OCI-LY3 (cell line): ENCODE results near the gene DNAH1.

ENCODE experiments used
- H2AFZ ChIP-seq: fragments of 200-600, 300-600 bp; shearing (Covaris generic); 2 replicates; pipeline ENCODE4 v1.6.0; 2014; ENCODE audit warnings: antibody characterized with exemption, low read depth, low read length
- H3K27ac ChIP-seq: fragments of 200-600, 300-600 bp; sonication (generic); 2 replicates; pipeline ENCODE4 v1.5.1; 2014; ENCODE audit warnings: mild to moderate bottlenecking, low read length, moderate library complexity, mixed read lengths
- H3K27me3 ChIP-seq: fragments of 200-600, 300-600 bp; sonication (generic); 2 replicates; pipeline ENCODE4 v1.6.1; 2014; ENCODE audit warnings: low read depth, low read length, mixed read lengths
- H3K36me3 ChIP-seq: fragments of 200-600, 300-600 bp; sonication (generic); replicated peaks from 2 replicates; pipeline ENCODE3; 2014; ENCODE audit warnings: low read depth, low read length, mixed read lengths
- H3K4me1 ChIP-seq: fragments of 300-600, 200-600 bp; sonication (generic); 2 replicates; pipeline ENCODE4 v1.6.1; 2014; ENCODE audit warnings: low read length, mixed read lengths
- H3K4me2 ChIP-seq: fragments of 200-600, 300-600 bp; sonication (generic); 2 replicates; pipeline ENCODE4 v1.6.1; 2014; ENCODE audit warnings: low read length, mixed read lengths
- H3K4me3 ChIP-seq: fragments of 300-600, 200-600 bp; sonication (generic); 2 replicates; pipeline ENCODE4 v1.5.1; 2014; ENCODE audit warnings: antibody characterized with exemption, mild to moderate bottlenecking, low read length, moderate library complexity
- H3K79me2 ChIP-seq: fragments of 300-600, 200-600 bp; shearing (Covaris generic); 2 replicates; pipeline ENCODE4 v1.6.1; 2014; ENCODE audit warnings: mild to moderate bottlenecking, low read length, mixed read lengths
- H3K9ac ChIP-seq: fragments of 300-600, 200-600 bp; shearing (Covaris generic); 2 replicates; pipeline ENCODE4 v1.6.0; 2014; ENCODE audit warnings: mild to moderate bottlenecking, low read length, moderate library complexity
- H3K9me3 ChIP-seq: fragments of 200-600, 300-600 bp; shearing (Covaris generic); 2 replicates; pipeline ENCODE4 v1.6.1; 2014; ENCODE audit warnings: low read length, mixed read lengths; ENCODE audit not compliant: insufficient read depth
- H4K20me1 ChIP-seq: fragments of 200-600, 300-600 bp; sonication (generic); 2 replicates; pipeline ENCODE4 v1.6.1; 2016; ENCODE audit warnings: low read length, mixed read lengths; ENCODE audit not compliant: insufficient read depth
- EZH2phosphoT487 ChIP-seq: fragments of 200-600 bp; shearing (Covaris generic); IDR thresholded peaks from 2 replicates; pipeline ENCODE4 v1.6.1; 2018; ENCODE audit warnings: antibody characterized with exemption, mixed run types, low read depth
- TF ChIP-seq, protein P1 (sequence below): fragments of 200-600, 300-600 bp; sonication (generic); IDR thresholded peaks from 2 replicates; pipeline ENCODE4 v1.5.1; 2014; ENCODE audit warnings: antibody characterized with exemption, low read length, low read depth

The DNAH1 gene

DNA sequence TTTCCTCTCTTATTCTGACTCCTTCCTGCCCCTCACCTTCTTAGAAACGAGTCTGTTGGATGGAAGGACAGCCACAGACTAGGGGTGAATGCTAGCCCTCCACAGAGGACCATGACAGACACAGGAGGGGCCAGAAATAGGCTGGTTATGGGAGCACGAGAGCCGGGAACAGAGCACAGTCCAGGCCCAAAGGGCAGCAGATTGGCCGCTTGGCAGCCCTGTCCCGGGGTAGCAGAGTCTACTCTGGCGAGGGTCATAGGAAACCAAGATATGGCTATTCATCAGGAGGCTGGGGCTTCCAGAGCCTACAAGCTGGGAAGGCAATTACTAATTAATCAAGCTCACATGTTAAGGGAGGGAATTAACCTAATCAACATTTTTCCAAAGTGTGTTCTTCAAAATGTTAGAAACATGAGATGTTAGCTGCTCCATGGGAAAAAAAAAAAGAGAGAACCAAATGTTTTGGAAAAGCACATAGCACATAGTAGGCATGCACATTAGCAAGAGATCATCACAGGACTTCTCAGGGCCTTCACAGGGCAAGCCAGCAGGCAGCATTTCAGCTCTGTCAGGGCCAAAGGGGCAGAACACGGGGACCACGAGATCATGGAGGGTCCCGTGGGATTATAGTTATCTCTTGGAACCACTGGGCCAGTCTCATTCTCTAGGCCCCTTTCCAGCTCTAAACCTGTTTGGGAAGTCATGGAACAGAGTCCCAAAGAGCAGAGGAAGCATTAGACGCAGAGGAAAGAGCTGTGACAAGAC lies 115.5 kb downstream of the DNAH1 start:
- Histone ChIP-seq H3K27ac (no peak overlapping the region), H3K4me1 (0 out of 2 replicates have a peak, but pooled peaks cover 3% of the 10 kb centered on the region), H3K79me2 (no peaks in the 10 kb centered on the region), H4K20me1 (no peaks in the 10 kb centered on the region), H3K9me3 (no peaks in the 10 kb centered on the region), H3K4me3 (no peak overlapping the region), H3K4me2 (no peak overlapping the region), H2AFZ (no peak overlapping the region), H3K9ac (no peak overlapping the region), H3K27me3 (peaks cover 10% of the 10 kb centered on the region; the same call in 1 of the 2 replicates), H3K36me3 (no peaks in the 10 kb centered on the region)
- no peak for TF ChIP-seq EZH2phosphoT487
- TF ChIP-seq, protein P1, sequence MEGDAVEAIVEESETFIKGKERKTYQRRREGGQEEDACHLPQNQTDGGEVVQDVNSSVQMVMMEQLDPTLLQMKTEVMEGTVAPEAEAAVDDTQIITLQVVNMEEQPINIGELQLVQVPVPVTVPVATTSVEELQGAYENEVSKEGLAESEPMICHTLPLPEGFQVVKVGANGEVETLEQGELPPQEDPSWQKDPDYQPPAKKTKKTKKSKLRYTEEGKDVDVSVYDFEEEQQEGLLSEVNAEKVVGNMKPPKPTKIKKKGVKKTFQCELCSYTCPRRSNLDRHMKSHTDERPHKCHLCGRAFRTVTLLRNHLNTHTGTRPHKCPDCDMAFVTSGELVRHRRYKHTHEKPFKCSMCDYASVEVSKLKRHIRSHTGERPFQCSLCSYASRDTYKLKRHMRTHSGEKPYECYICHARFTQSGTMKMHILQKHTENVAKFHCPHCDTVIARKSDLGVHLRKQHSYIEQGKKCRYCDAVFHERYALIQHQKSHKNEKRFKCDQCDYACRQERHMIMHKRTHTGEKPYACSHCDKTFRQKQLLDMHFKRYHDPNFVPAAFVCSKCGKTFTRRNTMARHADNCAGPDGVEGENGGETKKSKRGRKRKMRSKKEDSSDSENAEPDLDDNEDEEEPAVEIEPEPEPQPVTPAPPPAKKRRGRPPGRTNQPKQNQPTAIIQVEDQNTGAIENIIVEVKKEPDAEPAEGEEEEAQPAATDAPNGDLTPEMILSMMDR = no peak

DNA sequence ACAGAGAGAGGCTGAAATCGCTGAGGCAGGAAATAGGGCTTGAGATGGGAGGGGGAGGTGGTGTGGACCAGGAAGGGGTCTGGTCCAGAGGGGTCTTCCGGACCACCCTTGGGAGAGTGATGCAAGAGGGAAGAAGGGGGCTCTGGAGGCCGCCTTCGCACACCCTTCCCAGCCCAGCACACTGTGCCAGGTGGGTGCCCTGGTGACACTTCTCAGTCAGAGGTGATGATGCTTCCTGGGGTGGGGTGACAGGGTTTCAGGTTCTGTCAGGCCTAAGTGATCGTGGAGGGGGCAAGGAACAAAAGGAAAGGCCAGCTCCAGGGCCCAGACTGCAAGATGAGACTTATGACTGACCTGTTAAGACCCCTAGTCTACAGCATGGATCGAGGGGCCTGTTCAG lies 116.1 kb downstream of the DNAH1 start:
- Histone ChIP-seq H3K36me3 (no peaks in the 10 kb centered on the region), H3K27me3 (peaks cover 10% of the 10 kb centered on the region; the same call in 1 of the 2 replicates), H3K4me3 (no peak overlapping the region), H2AFZ (no peak overlapping the region), H4K20me1 (no peaks in the 10 kb centered on the region), H3K9me3 (no peaks in the 10 kb centered on the region), H3K9ac (no peak overlapping the region), H3K4me1 (0 out of 2 replicates have a peak, but pooled peaks cover 3% of the 10 kb centered on the region), H3K27ac (no peak overlapping the region), H3K4me2 (no peak overlapping the region), H3K79me2 (no peaks in the 10 kb centered on the region)
- TF ChIP-seq EZH2phosphoT487 = no peak
- TF ChIP-seq, protein P1 = no peak

DNA sequence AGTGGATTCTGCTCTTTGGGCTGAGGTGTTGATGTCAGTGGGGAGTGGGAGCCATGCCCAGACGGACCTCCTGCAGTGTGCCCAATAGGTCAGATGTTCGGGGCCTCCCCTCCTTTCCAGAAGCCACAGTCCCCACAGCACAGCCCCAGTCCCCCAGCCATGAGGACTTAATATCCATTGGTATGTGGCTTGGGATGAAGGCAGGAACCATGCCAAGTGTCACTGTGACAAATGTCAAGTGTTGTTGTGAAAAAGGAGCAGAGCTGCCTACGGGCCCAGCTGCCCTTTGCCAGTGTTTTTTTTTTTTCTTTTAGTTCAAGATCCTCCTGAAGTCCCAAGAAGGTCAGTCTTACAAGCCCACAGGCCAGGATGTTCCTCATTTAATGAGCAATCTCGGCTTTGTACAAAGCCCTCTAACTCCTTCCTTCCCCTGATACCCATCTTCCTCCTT lies 116.6 kb downstream of the DNAH1 start:
- Histone ChIP-seq H3K4me2 (no peak overlapping the region), H2AFZ (no peak overlapping the region), H3K9ac (no peak overlapping the region), H3K36me3 (no peaks in the 10 kb centered on the region), H3K4me3 (no peak overlapping the region), H3K79me2 (no peaks in the 10 kb centered on the region), H3K9me3 (no peaks in the 10 kb centered on the region), H3K4me1 (0 out of 2 replicates have a peak, but pooled peaks cover 3% of the 10 kb centered on the region), H4K20me1 (no peaks in the 10 kb centered on the region), H3K27ac (no peak overlapping the region), H3K27me3 (peaks cover 10% of the 10 kb centered on the region; the same call in 1 of the 2 replicates)
- TF ChIP-seq EZH2phosphoT487 = no peak
- TF ChIP-seq, protein P1 = no peak

DNA sequence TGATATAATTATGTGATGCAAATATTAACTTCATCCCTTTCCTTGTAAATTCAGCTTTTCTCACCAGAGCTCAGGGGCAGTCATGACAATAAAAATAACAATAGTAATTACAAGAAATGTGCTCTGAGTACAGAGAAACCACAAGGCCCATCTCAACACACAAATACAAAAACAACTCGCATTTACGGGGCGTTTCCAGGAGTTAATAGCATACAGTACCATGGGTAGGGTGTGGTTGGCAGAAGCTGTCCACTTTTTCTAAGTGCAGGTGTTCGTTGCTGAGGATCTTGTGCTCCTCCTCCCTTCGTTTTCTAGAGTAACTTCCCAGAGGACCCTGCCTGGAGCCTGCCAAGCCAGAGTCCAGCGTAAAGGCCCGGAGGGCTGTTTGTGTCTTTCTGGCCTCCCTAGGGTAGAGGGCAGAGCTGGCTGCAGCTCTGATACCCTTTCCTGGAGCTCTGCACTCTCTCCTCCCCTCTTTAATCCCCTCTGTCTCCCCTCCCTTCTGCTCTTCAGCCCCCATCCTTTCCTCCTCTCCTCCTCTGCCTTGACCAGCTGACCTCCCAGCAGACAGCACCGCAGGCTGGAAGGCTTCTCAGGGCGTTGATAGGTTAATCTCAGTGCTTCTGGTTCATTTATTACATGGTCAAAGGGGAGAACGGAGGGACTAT lies 117.3 kb downstream of the DNAH1 start:
- Histone ChIP-seq H3K27ac (no peak overlapping the region), H3K9me3 (no peaks in the 10 kb centered on the region), H2AFZ (no peak overlapping the region), H3K4me2 (no peak overlapping the region), H3K36me3 (no peaks in the 10 kb centered on the region), H3K79me2 (no peaks in the 10 kb centered on the region), H3K4me3 (no peak overlapping the region), H4K20me1 (no peaks in the 10 kb centered on the region), H3K9ac (no peak overlapping the region), H3K27me3 (peaks cover 10% of the 10 kb centered on the region; the same call in 1 of the 2 replicates), H3K4me1 (0 out of 2 replicates have a peak, but pooled peaks cover 3% of the 10 kb centered on the region)
- TF ChIP-seq, protein P1 = no peak
- no peak for TF ChIP-seq EZH2phosphoT487
